Cardiac septum (tissue), 1 donor: ENCODE results near the gene MFAP4. TPM values are rescaled to one million over a fixed set of nuclear protein-coding genes. Genes with fewer than 3 reads are reported as not detected.

Experiments
- DNase-seq: peaks from one replicate; pipeline ENCODE4 v3.0.0-alpha.2; 2020; ENCODE audit warnings: low spot score
- intact Hi-C: fragments of 100-400 bp; cut with DNase I; formaldehyde crosslinking; loops from one replicate; pipeline ENCODE4 v1.14.0; 2022
- total RNA-seq: library from RNA; stranded (reverse); fragmentation: NEBNext Ultra II Directional; extraction: Animal tissue kit (Norgen Biotek cat#: 25700); gene quantifications from one replicate; pipeline ENCODE4 v1.2.1, GENCODE V29; 2021
- donor health status: DM: no; HTN: no; CAD: no.

Gene MFAP4
- total RNA-seq, 1 donor from 2014 or later, result 46.2 TPM

DNA sequence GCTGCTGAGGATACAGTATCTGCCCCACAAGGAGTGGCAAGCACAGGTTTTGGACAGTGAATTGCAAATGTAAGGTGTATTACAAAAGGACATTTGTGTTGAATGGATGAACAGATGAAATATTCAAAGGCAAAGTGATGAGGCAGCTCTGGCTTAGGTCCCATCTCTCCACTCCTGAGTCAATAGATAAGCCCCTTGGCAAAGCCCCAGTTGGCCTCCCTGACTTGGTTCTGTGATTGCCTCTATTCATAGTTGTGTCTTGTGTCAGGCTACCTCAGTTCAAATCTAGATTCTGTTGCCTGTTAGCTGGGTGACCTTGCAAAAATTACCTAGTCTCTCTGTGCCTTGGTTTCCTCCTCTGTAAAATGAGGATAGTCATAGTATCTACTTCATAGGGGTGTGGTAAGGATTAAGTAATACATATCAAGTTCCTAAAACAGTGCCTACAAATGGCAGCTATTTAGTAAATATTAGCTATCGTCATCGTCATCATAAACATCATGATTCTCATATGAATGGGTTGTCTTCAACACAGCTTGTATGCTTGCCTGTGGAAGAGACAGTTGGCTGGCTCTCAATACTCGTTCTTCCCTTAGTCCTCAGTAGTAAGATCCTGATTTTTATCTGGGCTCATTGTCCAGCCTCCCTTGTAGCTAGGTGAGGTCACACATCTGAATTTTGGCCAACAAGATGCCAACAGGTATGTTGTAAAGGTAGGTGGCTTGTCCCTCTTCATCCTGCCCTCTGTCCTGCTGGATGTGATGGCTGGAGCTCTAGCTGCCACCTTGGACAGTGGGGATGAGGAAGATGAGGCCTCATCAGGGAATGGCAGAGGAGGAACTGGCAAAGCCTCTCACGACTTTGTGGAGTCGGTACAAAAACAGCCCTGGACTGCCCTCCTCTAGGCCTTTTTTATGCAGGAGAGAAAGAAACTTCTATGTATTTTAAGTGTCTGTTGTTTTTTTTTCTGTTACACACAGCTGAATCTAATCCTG, 2.1 kb upstream of the MFAP4 start:
- intact Hi-C loops, result no loop called here

DNA sequence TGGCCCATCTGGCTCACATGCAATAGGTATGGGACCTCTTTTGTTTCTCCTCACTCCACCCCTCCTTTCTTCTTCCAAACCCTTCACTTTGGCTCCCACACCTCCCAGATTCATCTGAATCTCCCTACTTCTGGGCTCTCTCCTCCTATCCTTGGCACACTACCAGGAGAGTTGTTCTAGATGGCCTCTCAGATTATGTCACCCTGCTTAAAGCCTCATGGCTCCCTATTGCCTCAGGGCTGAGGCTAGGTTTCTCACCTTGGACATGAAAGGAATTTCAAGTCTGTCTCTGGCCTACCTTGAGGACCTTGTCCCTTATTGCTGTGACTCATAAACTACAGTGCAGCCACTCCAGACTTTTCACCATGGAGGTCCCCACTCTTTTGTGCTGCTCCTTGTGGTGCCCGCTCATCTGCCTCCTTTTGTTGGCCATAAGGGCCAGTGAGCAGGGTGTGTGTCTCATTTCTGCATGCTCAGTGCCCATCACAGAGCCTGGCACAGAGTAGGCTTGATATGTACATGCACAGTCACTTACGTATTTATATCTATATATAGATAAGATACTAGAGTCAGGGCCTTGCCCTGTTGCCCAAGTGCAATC, 1.0 kb upstream of the MFAP4 start:
- intact Hi-C loops, result no loop called here
- DNase-seq, result peak; percentile 31

More for the DNA sequence above, 2.1 kb upstream of the MFAP4 start:
- peak; percentile 7 for DNase-seq

DNA sequence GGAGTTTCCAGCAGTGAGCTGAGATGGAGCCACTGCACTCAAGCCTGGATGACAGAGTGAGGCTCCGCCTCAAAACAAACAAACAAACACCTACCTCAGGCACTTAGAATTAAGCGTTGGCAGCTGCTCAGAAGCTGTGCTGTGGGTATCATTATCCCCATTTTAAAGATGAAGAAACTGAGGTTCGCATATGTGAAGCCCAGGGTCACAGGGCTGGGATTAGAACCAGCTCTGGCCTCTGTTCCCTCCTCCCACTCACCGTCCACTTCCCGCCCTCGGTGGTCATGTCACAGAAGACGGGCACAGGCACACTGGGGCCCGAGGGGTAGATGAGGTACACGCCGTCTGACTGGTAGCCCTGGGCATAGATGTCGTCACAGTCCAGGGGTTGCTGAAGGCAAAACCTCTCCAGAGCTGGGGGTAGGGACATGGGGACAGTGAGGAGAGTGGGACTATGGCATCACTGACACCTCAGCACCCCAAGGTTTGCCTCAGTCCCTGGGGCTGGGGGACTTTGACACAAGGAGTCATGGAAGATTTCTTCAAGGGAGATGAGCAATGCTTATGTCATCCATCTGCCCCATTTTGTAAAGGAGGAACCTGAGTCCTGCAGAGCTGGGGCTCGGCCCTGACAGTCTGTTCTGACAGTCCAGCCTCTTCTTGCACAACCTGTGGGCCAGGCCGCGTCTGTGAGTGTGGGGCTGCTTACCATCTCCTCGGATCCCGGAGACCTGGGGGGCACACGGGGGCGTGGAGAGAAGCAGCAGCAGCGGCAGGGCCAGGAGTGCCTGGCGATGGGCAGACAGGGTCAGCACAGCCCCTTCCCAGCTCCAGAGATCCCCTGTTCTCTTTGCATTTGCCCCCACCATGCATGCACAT, 700 bp downstream of the MFAP4 start:
- intact Hi-C loops, result no loop called here
- peak; percentile 90 for DNase-seq

DNA sequence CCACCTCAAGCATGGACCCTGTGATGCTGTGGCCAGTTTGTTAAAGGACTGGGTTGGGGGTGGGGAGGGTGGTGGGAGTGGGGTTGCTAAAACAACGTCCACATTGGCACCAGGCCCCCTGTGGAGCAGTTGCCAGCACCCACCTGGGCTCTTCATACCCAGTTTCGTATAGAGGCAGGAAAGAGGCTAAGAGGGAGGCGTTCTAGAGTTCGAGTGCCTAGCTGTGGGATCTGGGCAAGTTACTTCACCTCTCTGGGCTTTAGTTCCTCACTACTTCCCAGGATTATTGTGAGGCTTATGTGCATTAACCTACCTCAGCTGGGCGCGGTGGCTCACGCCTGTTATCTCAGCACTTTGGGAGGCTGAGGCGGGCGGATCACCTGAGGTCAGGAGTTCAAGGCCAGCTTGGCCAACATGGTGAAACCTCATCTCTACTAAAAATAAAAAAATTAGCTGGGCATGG, 1.4 kb downstream of the MFAP4 start:
- peak; percentile 10 for DNase-seq
- intact Hi-C loops, result no loop called here

DNA sequence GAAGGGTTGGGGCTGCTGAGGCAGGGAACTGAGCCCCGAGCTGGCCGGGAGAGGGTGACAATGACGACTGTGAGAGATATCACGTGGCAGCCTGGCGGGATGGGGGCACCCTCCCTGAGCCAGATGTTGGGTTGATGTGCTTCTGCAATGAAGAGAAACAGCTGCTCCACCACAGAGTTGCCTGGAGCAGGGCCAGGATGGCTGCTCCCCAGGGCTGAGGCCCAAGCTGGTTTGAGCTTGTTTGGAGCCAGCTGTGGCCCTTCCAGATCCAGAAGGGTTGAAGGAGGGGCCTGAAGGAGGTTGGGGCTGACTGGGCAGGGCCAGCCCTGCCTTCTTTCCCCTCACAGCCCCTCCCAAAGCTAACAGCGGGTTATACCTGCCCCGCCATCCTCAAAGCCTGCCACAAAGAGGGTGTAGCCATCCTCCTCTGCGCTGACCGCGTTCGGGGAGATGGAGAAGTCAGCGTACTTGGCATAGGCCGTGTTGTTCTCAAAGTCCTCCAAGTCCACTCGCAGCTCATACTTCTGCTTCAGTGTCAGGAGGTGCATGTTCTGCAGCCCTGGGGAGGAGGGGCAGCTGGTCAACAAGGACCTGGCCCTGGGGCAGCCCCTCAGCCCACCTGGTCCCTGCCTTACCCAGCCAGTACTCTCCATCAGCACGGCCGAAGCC, 2.1 kb downstream of the MFAP4 start:
- intact Hi-C loops, result no loop called here
- peak; percentile 80 for DNase-seq

DNA sequence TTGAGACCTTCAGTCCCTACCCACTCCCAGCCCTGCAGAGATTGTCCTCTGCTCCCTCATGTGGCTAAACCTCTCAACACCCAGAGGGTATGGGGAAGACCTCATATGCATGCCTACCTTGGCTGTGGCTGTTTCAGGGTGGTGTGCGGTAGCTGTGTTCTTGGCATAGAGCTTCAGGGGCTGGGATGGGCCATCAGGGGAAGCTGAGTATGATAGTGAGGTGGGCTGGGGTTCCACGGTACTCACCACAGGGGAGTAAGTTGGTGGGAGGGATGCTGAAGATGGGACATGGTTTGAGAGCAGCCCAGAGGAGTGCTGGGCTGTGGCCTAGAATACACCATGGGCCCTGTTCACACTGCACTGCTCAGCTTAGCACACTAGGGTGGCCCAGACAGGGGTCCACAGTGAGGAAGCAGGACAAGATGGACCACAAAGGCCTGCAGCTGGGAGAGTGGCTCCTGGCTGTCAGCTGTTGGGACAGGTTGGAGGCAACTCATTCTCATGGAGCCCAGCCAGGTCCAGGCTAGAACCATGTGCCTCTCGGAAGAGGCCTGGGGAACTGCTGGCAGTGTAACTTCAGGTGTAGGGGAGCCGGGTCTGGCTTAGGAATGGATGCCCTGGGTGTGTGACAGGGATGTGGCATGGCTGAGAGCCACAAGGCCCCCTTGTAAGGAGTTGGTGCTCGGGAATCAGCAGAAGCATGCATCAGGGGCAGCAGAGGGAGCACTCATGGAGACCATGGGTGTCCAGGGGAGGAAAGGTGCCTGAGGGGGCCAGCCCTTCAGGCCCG, 3.1 kb downstream of the MFAP4 start:
- intact Hi-C loops, result no loop called here
- DNase-seq, result peak; percentile 65

DNA sequence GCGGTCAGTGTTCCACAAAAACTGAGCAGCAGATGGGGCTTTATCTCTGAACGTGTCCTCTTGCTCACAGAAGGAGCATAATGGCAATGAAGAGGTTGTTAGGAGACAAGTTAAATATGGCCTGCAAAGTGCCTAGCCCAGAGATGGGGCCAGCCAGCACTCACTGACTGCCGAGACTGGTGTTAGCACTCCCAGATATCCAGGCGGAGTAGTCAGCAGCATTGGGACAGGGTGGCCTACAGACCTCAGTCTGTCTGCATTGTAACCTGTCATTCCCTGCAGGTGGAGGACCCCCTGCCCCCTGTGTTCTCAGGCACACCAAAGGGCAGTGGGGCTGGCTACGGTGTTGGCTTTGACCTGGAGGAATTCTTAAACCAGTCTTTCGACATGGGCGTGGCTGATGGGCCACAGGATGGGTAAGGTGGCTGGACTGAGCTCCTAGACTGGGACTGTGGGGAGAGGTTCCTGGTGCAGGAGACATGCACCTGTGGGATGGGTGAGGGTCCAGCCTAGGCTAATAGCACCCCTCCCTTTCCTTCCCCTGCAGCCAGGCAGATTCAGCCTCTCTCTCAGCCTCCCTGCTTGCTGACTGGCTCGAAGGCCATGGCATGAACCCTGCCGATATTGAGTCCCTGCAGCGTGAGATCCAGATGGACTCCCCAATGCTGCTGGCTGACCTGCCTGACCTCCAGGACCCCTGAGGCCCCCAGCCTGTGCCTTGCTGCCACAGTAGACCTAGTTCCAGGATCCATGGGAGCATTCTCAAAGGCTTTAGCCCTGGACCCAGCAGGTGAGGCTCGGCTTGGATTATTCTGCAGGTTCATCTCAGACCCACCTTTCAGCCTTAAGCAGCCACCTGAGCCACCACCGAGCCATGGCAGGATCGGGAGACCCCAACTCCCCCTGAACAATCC, 4.2 kb downstream of the MFAP4 start:
- DNase-seq, result peak; percentile 53
- intact Hi-C loops, result no loop called here

DNA sequence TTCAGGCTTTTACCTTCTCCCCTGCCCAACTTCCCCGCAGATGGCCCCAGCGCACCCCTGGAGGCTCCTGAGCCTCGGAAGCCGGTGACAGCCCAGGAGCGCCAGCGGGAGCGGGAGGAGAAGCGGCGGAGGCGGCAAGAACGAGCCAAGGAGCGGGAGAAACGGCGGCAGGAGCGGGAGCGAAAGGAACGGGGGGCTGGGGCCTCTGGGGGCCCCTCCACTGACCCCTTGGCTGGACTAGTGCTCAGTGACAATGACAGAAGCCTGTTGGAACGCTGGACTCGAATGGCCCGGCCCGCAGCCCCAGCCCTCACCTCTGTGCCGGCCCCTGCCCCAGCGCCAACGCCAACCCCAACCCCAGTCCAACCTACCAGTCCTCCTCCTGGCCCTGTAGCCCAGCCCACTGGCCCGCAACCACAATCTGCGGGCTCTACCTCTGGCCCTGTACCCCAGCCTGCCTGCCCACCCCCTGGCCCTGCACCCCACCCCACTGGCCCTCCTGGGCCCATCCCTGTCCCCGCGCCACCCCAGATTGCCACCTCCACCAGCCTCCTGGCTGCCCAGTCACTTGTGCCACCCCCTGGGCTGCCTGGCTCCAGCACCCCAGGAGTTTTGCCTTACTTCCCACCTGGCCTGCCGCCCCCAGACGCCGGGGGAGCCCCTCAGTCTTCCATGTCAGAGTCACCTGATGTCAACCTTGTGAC, 5.1 kb downstream of the MFAP4 start:
- DNase-seq, result peak; percentile 73
- intact Hi-C loops, result no loop called here

DNA sequence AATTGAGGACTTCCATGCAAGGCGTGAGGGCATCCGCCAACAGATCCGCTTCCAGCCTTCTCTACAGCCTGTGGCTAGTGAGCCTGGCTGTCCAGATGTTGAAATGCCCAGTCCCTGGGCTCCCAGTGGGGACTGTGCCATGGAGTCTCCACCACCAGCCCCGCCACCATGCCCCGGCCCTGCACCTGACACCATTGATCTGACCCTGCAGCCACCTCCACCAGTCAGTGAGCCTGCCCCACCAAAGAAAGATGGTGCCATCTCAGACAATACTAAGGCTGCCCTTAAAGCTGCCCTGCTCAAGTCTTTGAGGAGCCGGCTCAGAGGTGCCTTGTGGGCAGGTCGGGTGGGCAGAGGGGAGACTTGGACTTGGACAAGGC, 5.6 kb downstream of the MFAP4 start:
- DNase-seq, result no peak
- intact Hi-C loops, result no loop called here

DNA sequence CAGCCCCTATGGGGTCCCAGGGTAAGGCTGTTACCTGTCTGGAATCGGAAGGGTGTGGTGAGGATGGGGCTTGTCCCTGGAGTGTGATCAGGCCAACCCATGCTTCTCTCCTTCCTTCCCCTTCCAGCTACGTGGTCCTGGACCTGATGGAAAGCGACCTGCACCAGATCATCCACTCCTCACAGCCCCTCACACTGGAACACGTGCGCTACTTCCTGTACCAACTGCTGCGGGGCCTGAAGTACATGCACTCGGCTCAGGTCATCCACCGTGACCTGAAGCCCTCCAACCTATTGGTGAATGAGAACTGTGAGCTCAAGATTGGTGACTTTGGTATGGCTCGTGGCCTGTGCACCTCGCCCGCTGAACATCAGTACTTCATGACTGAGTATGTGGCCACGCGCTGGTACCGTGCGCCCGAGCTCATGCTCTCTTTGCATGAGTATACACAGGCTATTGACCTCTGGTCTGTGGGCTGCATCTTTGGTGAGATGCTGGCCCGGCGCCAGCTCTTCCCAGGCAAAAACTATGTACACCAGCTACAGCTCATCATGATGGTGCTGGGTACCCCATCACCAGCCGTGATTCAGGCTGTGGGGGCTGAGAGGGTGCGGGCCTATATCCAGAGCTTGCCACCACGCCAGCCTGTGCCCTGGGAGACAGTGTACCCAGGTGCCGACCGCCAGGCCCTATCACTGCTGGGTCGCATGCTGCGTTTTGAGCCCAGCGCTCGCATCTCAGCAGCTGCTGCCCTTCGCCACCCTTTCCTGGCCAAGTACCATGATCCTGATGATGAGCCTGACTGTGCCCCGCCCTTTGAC, 6.3 kb downstream of the MFAP4 start:
- intact Hi-C loops, result no loop called here

DNA sequence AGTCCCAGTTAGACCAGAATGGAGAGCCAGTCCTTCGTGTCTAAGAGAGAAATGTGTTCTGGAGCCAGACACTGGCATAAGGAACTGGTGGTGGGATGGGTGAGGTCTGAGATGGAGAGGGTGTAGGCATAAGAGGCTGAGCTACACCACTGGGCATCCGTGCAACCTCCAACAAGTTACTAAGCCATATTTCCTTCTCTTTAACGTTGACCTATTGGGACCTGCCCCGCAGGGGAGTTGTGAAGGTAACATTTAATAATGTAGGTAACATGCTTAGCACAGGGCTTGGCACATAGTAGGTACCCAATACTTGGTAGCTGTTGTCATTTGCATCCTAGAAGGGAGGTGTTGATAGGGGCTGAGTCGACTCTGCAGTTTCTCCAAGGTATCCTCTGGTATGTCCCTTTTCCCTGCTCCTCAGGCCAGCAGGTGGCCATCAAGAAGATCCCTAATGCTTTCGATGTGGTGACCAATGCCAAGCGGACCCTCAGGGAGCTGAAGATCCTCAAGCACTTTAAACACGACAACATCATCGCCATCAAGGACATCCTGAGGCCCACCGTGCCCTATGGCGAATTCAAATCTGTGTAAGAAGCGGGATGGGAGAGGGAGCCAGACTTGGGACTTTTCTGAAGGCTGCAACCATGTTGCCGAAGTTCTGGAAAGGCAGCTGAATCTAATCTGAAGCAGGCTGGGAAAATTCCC, 7.5 kb downstream of the MFAP4 start:
- intact Hi-C loops, result loop anchor here (10.0 kb wide), 1 partner anchor 265 kb away; the partner anchor contains the start of gene ALDH3A2
- peak; percentile 38 for DNase-seq

More for the DNA sequence above, 6.3 kb downstream of the MFAP4 start:
- DNase-seq, result peak; percentile 59

DNA sequence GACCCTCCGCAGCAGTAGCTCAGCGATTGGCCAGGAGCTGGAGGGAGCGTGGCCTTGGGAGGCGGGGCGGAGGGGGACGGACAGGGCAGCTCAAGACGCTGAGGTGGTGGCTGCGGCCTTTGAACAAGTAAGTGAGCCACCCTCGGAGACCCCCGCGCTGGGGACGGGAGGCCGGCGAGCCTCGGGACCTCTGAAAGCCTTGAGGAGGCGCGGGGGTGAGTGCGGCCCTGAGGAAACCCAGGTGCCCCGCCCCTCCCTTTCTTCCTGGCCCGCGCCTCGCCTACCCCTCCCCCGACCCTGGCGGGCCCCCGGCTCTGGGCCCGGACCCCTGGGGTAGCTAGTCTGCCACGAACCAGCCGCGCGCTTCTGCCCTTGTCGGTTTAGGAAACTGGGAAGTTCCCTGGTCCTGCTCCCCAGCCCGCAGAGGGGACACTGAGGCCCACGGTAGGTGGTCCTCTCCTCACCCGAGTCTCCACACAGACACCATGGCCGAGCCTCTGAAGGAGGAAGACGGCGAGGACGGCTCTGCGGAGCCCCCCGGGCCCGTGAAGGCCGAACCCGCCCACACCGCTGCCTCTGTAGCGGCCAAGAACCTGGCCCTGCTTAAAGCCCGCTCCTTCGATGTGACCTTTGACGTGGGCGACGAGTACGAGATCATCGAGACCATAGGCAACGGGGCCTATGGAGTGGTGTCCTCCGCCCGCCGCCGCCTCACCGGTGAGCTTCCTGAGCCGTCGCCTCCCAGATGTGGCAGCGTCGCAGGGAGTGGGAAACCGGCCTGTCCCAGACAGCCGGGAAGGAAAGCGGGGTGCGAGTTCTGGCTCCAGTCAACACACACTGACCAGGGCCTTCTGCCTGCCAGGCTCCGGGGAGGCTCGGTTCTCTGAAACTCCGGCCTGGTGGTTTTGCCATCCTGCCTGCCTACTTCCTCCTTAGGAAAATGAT, 8.3 kb downstream of the MFAP4 start, which contains the start of gene MAPK7:
Gene MAPK7, plus strand, starts transcription at position 83 of the 945 bp plus-strand sequence. Its CDS starts 403 bp downstream, at position 486.
- intact Hi-C loops, result loop anchor here (10.0 kb wide), 1 partner anchor 266 kb away; the partner anchor contains the start of gene ALDH3A2
- DNase-seq, result peak; percentile 74

DNA sequence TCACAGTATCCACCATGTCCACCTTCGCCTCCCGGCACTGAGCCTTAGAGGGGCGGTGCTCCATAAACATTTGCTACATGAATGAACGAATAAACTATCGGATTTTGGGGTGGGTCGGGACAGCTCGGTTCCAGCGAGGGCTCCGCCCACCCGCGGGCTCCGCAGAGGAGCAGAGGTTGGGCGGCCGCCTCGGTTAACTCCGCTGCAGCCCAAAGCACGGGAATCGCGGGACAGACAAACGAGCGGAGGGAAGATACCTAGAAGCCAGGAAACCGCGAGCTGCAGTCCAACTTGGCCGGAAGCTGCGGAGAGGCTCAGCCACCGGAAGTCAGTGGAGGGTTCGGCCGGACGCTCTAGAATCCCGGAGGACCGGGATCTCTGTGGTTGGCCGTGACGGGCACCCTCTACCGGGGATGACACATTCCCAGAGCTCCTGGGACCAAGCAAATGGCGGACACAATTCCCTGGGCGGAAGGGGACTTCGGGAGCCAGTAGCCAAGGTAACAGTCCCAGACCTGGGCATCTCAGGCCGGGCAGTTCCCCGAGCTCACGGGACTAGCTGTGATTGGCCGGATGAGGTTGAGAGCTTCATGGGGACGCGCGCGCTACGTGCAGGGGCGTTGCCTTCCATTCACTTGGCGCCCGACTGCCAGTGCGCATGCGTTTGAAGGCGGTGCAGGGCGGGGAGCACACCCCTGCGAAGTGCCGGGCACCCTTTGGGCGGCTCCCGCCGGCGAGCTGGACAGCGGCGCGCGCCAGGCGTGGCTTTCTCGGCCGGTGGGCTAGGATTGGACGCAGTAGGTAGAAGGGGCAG, 9.2 kb downstream of the MFAP4 start:
- DNase-seq, result peak; percentile 100
- intact Hi-C loops, result loop anchor here (10.0 kb wide), 1 partner anchor 267 kb away; the partner anchor contains the start of gene ALDH3A2
